Effector memory CD4-positive, alpha-beta T cell (primary cell): Measurements from ENCODE around the gene YBEY.
A peak's percentile ranks its signal among the peaks of the same experiment; 100 is the strongest.

Source experiments
- DNase-seq, 3 donors: peaks; one replicate each; pipeline ENCODE4 v3.0.0-alpha.2; 2020
- H3K27ac ChIP-seq: 2 replicates; pipeline ENCODE4 v1.7.0; 2013; ENCODE audit warnings: mild to moderate bottlenecking, low read length, moderate library complexity; ENCODE audit not compliant: insufficient read depth, poor library complexity, severe bottlenecking
- H3K27me3 ChIP-seq: replicated peaks from 2 replicates; pipeline ENCODE4 v1.7.0; 2013; ENCODE audit warnings: mild to moderate bottlenecking, low read length; ENCODE audit not compliant: insufficient read depth, control insufficient read depth, poor library complexity, severe bottlenecking
- H3K36me3 ChIP-seq: 2 replicates; pipeline ENCODE4 v1.7.0; 2013; ENCODE audit warnings: mild to moderate bottlenecking, low read length, moderate library complexity; ENCODE audit not compliant: control insufficient read depth, insufficient read depth
- H3K4me1 ChIP-seq: 2 replicates; pipeline ENCODE4 v1.7.0; 2013; ENCODE audit warnings: low read length, mild to moderate bottlenecking; ENCODE audit not compliant: control insufficient read depth, insufficient read depth, poor library complexity, severe bottlenecking
- H3K4me3 ChIP-seq: 2 replicates; pipeline ENCODE4 v1.7.0; 2013; ENCODE audit warnings: low read length, low read depth, mild to moderate bottlenecking; ENCODE audit not compliant: insufficient read depth, poor library complexity, severe bottlenecking
- H3K9me3 ChIP-seq: 2 replicates; pipeline ENCODE4 v1.7.0; 2013; ENCODE audit warnings: mild to moderate bottlenecking, low read length, moderate library complexity; ENCODE audit not compliant: control insufficient read depth

YBEY gene

DNA sequence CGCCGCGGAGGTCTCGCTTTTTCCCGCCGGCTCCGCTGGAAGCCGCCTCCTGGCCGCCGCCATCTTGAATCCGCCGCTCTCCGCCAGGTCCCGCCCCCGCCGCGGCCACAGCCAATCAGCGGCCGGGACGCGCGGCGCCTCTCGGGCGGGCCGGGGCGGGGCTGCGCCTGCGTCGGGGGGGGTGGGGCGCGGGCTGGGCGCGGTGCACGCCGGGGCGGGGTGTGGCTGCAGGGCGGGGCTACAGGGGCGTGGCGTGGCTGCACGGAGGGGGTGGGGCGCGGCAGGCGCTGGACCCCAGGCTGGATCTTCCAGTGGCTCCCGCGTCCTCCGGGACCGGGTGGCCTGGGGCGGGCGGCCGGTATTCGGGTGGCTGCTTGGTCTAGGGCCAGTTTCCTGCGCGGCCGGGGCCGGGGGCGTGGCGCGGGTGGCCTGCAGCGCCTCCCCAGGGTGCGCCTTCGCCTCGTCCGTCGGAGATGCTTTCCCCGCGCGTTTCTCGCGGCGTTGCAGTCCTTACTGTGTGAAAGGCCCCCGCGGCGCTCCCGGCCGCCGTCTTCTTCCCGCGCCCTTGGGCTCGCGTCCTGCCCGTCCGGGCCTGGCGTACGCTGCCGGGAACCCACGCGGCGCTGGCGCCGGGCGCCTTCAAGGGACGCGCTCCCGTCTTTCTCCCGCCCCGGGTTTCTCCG is 38.4 kb downstream of the YBEY start:
- peak; percentile 73 to 85 (median 84) for DNase-seq
- no peaks in the 10 kb centered on the region for H3K9me3 ChIP-seq
- H3K27me3 ChIP-seq, result no peaks in the 10 kb centered on the region
- H3K4me1 ChIP-seq, result peaks cover 22% of the 10 kb centered on the region
- H3K27ac ChIP-seq, result peak overlapping the region; percentile 98
- no peaks in the 10 kb centered on the region for H3K36me3 ChIP-seq
- peak overlapping the region; percentile 99 for H3K4me3 ChIP-seq

DNA sequence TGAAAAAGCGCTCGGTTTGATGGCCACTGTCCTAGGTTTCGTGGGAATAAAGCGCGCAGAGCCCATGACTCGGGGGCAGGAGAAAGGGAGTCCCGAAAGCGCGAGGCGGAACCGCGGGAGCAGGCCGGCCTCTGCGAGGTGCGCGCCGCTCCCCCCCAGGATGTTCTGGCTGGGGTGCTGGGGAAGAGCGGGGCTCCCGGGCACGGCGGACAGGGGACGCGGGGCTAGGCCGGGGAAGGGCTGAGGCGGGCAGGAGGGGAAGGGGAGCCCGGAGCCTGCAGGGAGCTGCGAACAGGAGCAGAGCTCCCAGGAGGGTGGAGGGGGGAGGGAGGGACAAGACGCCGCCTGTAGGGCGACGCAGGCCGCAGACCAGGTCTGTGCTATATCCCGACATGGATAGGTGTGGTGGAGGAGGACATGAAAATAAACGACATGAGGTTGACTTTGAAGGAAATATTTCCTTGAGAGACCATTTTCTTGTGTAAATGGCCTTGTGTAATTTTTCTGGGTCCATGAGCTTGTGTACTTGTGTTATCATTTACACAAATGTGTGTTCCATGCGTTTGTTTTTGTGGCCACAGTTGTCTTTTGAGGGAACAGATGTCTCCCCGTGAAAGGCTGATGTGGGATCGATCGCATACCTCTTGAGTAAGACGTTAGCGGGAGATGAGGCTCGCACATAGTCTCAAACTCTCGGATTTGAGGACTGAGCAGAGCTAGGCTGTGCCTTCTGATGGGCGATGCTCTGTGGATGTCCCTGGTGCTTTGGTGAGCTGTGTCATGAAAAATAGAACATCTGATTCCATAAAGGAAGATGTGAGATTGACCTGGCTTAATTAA is 39.2 kb downstream of the YBEY start:
- Histone ChIP-seq H3K27ac (peak overlapping the region; percentile 98), H3K27me3 (no peaks in the 10 kb centered on the region), H3K4me1 (peaks cover 22% of the 10 kb centered on the region), H3K36me3 (no peaks in the 10 kb centered on the region), H3K4me3 (peak overlapping the region; percentile 80), H3K9me3 (no peaks in the 10 kb centered on the region)
- DNase-seq, result peak in 2 of 3 donors; percentile 6 to 11

DNA sequence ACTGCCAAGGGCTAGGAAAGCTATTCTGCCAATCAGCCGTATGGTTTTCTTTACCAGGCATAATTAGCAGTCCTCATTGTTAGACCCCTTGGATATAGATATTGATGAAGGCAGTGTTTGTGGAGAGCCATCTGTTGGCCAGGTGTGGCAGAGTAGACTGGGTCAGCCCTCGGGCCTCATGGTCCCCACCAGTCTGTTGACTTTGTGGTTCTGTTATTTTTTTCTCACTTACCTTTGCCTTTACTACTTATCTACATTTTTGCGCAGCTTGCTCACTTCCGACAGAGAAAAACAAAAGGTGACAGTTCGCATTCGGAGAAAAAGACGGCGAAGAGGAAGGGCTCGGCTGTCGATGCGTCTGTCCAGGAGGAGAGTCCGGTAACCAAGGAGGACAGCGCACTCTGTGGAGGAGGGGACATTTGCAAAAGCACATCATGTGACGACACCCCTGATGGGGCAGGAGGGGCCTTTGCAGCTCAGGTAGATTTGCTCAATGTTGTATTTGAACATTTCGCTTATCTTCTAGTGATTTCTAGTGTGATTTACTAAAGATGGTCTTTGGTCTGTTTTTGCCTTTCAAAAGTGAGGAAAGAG is 40.1 kb downstream of the YBEY start:
- Histone ChIP-seq H3K27me3 (no peaks in the 10 kb centered on the region), H3K4me3 (no peak overlapping the region), H3K27ac (no peak overlapping the region), H3K9me3 (no peaks in the 10 kb centered on the region), H3K4me1 (peaks cover 22% of the 10 kb centered on the region), H3K36me3 (no peaks in the 10 kb centered on the region)
- no peak for DNase-seq

DNA sequence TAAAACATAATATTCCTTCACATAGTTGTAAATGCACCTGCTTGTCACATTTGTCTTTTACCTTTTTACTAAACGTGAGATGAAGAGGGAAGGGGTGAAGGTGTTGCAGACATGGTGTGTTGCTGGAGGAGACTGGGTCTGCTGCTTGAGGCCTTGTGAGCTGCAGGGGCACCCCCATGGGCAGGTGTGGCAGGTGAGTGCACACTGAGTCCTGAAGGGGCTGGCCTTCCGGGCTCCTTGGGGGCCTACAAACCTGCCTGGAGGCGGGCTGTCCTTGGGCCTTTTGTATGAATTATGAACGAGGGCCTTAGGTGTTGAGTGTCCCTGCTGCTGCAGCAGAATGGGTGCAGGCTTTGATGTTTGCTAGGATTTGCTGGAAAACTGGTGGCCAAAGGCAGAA is 41.6 kb downstream of the YBEY start:
- H3K4me1 ChIP-seq, result peaks cover 14% of the 10 kb centered on the region
- H3K27ac ChIP-seq, result no peak overlapping the region
- no peaks in the 10 kb centered on the region for H3K36me3 ChIP-seq
- no peak for DNase-seq
- H3K9me3 ChIP-seq, result no peaks in the 10 kb centered on the region
- no peak overlapping the region for H3K4me3 ChIP-seq
- no peaks in the 10 kb centered on the region for H3K27me3 ChIP-seq

DNA sequence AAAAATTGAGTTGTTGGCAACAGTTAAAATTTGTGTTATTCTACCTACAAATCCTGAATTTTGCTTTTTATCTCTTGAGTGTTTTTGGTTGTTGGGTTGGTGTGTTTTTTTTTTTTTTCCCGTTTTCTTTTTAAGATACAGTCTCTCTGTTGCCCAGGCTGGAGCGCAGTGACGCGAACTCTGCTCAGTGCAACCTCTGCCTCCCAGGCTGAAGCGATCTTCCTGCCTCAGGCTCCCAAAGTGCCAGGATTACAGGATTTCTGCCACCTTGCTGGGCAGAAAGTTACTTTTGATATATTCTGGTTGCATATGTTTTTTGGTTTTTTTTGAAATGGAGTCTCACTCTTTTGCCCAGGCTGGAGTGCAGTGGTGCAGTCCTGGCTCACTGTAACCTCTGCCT is 42.0 kb downstream of the YBEY start:
- H3K27me3 ChIP-seq, result no peaks in the 10 kb centered on the region
- H3K9me3 ChIP-seq, result no peaks in the 10 kb centered on the region
- DNase-seq, result no peak
- no peaks in the 10 kb centered on the region for H3K36me3 ChIP-seq
- H3K27ac ChIP-seq, result no peak overlapping the region
- H3K4me3 ChIP-seq, result no peak overlapping the region
- H3K4me1 ChIP-seq, result peaks cover 10% of the 10 kb centered on the region

DNA sequence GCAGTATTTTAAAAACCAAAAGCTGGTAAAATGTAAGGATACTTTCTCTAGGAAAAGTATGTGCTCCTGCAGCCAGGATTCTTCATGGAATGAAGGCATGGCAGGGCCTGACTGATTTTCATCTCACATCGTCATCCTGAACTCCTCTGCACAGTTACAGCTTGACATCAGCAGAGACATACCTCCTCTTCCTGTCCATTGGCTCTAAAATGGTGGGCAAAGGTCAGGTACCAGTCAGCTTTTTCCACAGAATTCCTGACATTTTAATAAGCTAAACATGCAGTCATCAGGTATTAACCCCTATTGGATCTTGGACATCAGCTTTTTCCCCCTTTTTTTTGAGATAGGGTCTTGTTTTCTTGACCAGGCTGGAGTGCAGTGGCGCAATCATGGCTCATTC is 43.7 kb downstream of the YBEY start:
- H3K27ac ChIP-seq, result no peak overlapping the region
- no peaks in the 10 kb centered on the region for H3K27me3 ChIP-seq
- H3K9me3 ChIP-seq, result no peaks in the 10 kb centered on the region
- no peak for DNase-seq
- no peak overlapping the region for H3K4me3 ChIP-seq
- H3K36me3 ChIP-seq, result peaks cover 7% of the 10 kb centered on the region
- peaks cover 9% of the 10 kb centered on the region for H3K4me1 ChIP-seq

DNA sequence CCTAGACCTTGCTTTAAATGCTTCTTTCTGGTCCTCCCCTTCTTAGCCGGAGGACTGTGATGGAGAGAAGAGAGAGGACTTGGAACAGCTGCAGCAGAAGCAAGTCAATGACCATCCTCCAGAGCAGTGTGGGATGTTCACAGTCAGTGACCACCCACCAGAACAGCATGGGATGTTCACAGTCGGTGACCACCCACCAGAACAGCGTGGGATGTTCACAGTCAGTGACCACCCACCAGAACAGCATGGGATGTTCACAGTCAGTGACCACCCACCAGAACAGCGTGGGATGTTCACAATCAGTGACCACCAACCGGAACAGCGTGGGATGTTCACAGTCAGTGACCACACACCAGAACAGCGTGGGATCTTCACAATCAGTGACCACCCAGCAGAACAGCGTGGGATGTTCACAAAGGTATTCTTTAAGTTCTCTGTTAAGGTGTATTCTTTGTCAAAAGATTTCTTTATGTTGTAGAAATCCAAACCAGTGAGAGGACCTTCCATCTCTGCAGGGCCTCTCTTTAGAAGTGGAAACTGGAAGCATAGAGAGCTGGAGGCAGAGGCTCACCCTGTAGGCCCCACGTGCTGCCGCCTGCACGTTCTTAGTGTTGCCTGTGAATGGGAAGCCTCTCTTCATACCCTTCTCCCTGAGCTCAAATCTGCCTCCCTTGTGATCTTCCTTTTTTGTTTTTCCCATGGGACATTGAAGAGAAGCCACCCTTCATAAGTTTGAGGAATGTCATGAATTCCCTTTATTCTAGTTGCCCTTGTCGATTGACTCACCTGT is 48.4 kb downstream of the YBEY start:
- Histone ChIP-seq H3K9me3 (no peaks in the 10 kb centered on the region), H3K4me3 (no peak overlapping the region), H3K27me3 (no peaks in the 10 kb centered on the region), H3K27ac (no peak overlapping the region), H3K4me1 (no peaks in the 10 kb centered on the region), H3K36me3 (peaks cover 24% of the 10 kb centered on the region)
- DNase-seq, result no peak

DNA sequence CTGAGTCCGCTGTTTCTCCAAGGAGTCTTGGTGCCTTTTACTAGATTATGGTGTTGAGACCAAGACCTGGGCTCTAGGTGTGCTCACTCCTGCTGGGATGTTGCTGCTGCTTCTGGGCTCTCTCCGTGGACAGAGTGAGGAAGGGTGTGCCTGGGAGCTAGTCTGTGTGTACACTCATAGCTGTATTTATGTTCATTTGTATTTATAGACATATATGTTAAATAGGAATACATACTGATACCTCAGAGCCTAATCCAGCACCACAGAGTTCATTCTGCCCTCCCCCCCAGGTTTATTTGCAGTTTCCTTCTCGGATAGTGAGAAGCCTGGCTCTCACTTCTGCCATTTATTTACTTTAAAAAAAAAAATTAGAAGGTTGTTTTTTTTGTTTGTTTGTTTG is 50.5 kb downstream of the YBEY start:
- H3K27ac ChIP-seq, result no peak overlapping the region
- H3K4me1 ChIP-seq, result no peaks in the 10 kb centered on the region
- no peaks in the 10 kb centered on the region for H3K27me3 ChIP-seq
- no peak for DNase-seq
- H3K36me3 ChIP-seq, result peaks cover 24% of the 10 kb centered on the region
- H3K4me3 ChIP-seq, result no peak overlapping the region
- H3K9me3 ChIP-seq, result no peaks in the 10 kb centered on the region

DNA sequence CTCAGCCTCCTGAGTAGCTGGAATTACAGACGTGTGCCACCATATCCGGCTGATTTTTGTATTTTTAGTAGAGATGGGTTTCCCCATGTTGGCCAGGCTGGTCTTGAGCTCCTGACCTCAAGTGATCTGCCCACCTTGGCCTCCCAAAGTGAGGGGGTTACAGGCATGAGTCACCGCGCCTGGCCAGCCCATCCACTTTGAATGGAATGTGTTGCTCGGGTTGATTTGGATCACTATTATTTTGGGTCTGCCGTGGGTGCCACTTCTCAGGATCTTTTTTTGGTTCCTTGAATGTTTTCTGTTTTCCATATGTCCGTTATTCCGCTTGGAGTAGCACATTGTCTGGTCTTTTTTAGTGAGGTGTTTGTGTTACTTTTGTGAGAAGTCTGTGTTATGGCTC is 54.9 kb downstream of the YBEY start:
- no peak overlapping the region for H3K4me3 ChIP-seq
- no peak for DNase-seq
- no peaks in the 10 kb centered on the region for H3K9me3 ChIP-seq
- H3K27ac ChIP-seq, result no peak overlapping the region
- peaks cover 17% of the 10 kb centered on the region for H3K36me3 ChIP-seq
- H3K4me1 ChIP-seq, result no peaks in the 10 kb centered on the region
- H3K27me3 ChIP-seq, result no peaks in the 10 kb centered on the region
